Pancreas (tissue), 10 donors: ENCODE results near the gene EDN2. TPM values are rescaled to one million over a fixed set of nuclear protein-coding genes. Genes with fewer than 3 reads are reported as not detected.

Experiments used
- ATAC-seq, 4 donors: fragments of 200-7000 bp; cut with Tn5 transposase; one replicate each; pipeline versions ENCODE4 v1.8.0 to v1.9.1; 2020; ENCODE audit warnings: mild to moderate bottlenecking in 4 of 4, moderate library complexity in 4 of 4
- DNase-seq, 6 donors: peaks; one replicate each; pipeline ENCODE4 v3.0.0-alpha.2; 2020
- FAIRE-seq: peaks from 2 replicates; lab custom pipeline; 2012; peaks lifted over from hg19 to GRCh38; lab: Jason Lieb, UNC
- H3K27ac ChIP-seq, 4 donors: fragments of 200-600 bp; sonication (generic); 1 replicate in 3 of 4; 2 replicates in 1 of 4; pipeline versions ENCODE4 v1.5.0 to v1.8.0; 2020
- H3K27me3 ChIP-seq, 4 donors: fragments of 200-600 bp; one replicate each; pipeline ENCODE4 v1.8.0; 2021
- H3K36me3 ChIP-seq, 3 donors: fragments of 200-600 bp; sonication (generic) in 1 of 3; one replicate each; pipeline versions ENCODE4 v1.5.0 to v1.8.0; 2020 to 2021
- H3K4me1 ChIP-seq, 3 donors: fragments of 200-600 bp; one replicate each; pipeline ENCODE4 v1.8.0; 2021
- H3K4me3 ChIP-seq, 4 donors: fragments of 200-600 bp; sonication (generic) in 2 of 4; one replicate each; pipeline versions ENCODE4 v1.5.0 to v1.8.0; 2020 to 2021
- H3K9me3 ChIP-seq, 4 donors: fragments of 200-600 bp; one replicate each; pipeline ENCODE4 v1.8.0; 2021
- WGBS, 2 donors: extraction: QIAGEN DNeasy Blood & Tissue Kit; methylation state at CpG; one replicate each; pipeline ENCODE4 v1.1.7; 2013; 5-methylcytosine and 5-hydroxymethylcytosine counted together
- intact Hi-C, 3 donors: fragments of 100-400 bp; cut with DNase I; formaldehyde crosslinking; loops; one replicate each; pipeline versions ENCODE4 v1.11.1 to v1.14.2; 2022
- polyA plus RNA-seq, 2 donors: library from polyadenylated mRNA; stranded (reverse); fragments of 200-250 nt; gene quantifications; one replicate each; pipeline ENCODE4 v1.2.3, GENCODE V29; 2013
- total RNA-seq, 6 donors: library from RNA; stranded (reverse); fragmentation: NEBNext Ultra II Directional in 4 of 6; extraction: Animal tissue kit (Norgen Biotek cat#: 25700) in 4 of 6; gene quantifications; one replicate each; pipeline versions ENCODE4 v1.2.1 to v1.2.4, GENCODE V29; 2021 to 2023
- TF ChIP-seq, protein P1 (sequence below), 4 donors: fragments of 200-600 bp; sonication (generic) in 3 of 4; IDR thresholded peaks; one replicate each; pipeline versions ENCODE4 v1.5.0 to v1.8.0; 2021; ENCODE audit warnings: antibody characterized with exemption in 4 of 4
- donor health status: healthy with polysubstance abuse.
- donor health status: DM: no; HTN: no; CAD: no; lungs with moderate emphysema.
- donor health status: DM: no; HTN: no; CAD: no.
- donor health status: control.
- donor health status: control.
- donor health status: Bipolar disorder and iron deficiency.
- donor health status: DM: yes; HTN: yes; CAD: no.
- donor health status: DM: no; HTN: no; CAD: no.
- donor health status: DM: no; HTN: no; CAD: no.
- donor health status: DM: yes; HTN: yes; CAD: no.

Gene EDN2
- total and polyA plus RNA-seq, 8 donors = 1.2 to 8.3 (median 1.8) TPM

DNA sequence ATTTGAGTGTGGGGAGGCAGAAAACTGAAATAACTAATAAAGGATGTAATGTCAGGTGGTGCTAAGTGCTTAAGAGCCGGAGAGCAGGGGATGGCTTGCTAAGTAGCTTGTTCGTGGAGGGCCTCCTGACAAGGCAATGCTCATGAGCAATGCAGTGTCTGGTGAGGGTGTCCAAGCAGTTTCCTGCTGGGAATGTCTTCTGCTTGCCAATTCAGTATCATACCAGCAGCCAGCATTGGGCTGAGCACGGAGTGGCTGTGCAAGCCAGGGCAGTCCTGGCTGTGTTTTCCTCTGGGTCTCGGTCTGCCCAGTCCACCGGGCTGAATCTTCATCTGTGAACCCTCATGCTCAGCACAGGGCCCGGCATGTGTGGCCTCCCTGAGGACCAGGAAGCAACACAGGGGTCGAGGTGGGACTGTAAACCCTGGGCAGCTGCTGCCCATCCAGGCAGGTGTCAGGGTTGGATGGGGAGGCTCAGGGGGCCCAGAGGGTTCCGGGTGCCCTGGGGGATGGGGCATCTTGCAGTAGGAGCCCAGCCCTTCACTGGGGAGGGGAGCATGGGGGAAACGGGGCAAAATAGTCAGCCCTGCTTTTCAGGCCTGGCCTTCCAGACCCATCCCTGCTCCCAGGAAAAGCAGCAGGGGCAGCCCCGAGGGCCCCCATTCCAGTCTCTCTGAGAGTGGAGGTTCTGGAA, 27.5 kb downstream of the EDN2 start:
- TF ChIP-seq, protein P1, sequence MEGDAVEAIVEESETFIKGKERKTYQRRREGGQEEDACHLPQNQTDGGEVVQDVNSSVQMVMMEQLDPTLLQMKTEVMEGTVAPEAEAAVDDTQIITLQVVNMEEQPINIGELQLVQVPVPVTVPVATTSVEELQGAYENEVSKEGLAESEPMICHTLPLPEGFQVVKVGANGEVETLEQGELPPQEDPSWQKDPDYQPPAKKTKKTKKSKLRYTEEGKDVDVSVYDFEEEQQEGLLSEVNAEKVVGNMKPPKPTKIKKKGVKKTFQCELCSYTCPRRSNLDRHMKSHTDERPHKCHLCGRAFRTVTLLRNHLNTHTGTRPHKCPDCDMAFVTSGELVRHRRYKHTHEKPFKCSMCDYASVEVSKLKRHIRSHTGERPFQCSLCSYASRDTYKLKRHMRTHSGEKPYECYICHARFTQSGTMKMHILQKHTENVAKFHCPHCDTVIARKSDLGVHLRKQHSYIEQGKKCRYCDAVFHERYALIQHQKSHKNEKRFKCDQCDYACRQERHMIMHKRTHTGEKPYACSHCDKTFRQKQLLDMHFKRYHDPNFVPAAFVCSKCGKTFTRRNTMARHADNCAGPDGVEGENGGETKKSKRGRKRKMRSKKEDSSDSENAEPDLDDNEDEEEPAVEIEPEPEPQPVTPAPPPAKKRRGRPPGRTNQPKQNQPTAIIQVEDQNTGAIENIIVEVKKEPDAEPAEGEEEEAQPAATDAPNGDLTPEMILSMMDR (IDR thresholded peaks at IDR 0.05) = no peak
- Histone ChIP-seq H3K4me1 (no peaks in the 10 kb centered on the region), H3K9me3 (no peaks in the 10 kb centered on the region), H3K4me3 (no peak overlapping the region), H3K27ac (no peak overlapping the region), H3K36me3 (no peaks in the 10 kb centered on the region), H3K27me3 (no peaks in the 10 kb centered on the region)
- ATAC-seq = no peak
- intact Hi-C loops = no loop called here
- FAIRE-seq = no peak
- 85 to 86% methylated on average over 10 of the region's 10 CpGs for WGBS, 2 donors
- DNase-seq = no peak

DNA sequence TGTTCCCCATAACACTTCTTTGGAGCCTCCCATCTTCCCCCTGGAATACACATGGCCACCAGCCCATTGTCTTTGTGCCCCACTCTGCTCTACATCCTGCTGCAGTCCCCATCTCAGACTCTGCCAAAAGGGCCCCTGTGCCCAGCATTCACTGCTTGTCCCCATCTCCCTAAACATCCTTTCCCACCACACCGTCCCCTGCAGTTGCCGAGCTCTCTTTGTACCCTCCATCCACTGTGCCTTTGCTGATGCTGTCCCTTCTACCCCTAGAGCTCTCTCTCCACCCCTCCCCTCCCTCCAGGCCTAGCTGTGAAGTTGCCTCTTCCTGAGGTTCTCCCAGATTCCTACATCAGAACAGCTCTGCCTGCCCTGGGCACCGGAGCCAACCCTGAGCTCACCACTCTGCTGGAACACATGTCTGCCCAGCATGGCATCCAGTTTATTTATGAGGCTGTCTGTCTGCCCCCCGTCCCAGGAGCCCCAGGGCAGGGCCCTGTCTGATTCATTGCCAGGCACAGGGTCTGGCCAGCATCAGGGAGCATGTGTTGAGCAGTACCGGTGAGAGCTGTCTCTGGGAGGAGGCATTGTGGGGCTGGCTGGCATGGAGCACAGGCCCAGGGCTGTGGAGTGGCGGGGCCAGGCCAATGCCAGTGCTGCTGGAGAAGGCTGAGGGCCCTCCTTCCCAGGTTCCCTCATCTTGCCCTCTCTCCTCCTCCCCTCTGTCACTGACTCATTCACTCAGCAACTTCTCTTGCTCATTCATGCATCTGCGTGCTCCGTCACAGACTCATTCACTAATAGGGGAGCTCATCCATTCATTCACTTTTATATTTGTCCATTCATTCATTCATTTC, 28.8 kb downstream of the EDN2 start:
- ATAC-seq (peak in 3 of 4 donors; percentile 26 to 33 (median 29)), FAIRE-seq (no peak), DNase-seq (no peak)
- Histone ChIP-seq H3K9me3 (no peaks in the 10 kb centered on the region), H3K4me3 (no peak overlapping the region), H3K27me3 (no peaks in the 10 kb centered on the region), H3K27ac (no peak overlapping the region), H3K36me3 (no peaks in the 10 kb centered on the region), H3K4me1 (no peaks in the 10 kb centered on the region)
- TF ChIP-seq, protein P1 (IDR thresholded peaks at IDR 0.05) = no peak
- intact Hi-C loops = no loop called here
- 78 to 79% methylated on average over 8 of the region's 8 CpGs for WGBS, 2 donors

DNA sequence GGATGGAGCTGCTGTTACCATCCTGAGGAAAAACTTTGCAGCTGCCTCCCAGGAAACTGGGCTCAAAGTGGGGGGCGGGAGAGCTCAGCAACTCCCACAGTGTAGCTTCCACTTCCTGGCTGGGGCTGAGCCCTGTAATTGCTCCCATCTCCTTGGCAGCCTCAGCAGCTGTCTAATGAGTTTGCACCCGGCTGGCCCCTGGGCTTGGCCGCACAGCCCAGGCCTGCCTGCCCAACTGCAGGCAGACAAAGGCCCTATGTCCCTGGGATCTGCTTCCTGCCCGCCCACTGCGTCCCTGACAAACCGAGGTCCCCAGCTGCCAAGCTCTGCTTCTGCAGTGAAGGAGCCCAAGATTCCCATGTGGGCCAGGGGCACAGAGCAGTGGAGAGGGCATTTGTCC, 30.1 kb downstream of the EDN2 start:
- Histone ChIP-seq H3K4me1 (no peaks in the 10 kb centered on the region), H3K27me3 (no peaks in the 10 kb centered on the region), H3K9me3 (no peaks in the 10 kb centered on the region), H3K36me3 (no peaks in the 10 kb centered on the region), H3K4me3 (no peak overlapping the region), H3K27ac (peak overlapping the region in 3 of 4 donors; percentile 47 to 55 (median 55))
- FAIRE-seq (no peak), DNase-seq (peak in 3 of 6 donors; percentile 49 to 60 (median 54)), ATAC-seq (peak; percentile 64 to 90 (median 80))
- WGBS, 2 donors = 62 to 69% methylated on average over 6 of the region's 6 CpGs
- intact Hi-C loops = no loop called here
- TF ChIP-seq, protein P1 (IDR thresholded peaks at IDR 0.05) = no peak

DNA sequence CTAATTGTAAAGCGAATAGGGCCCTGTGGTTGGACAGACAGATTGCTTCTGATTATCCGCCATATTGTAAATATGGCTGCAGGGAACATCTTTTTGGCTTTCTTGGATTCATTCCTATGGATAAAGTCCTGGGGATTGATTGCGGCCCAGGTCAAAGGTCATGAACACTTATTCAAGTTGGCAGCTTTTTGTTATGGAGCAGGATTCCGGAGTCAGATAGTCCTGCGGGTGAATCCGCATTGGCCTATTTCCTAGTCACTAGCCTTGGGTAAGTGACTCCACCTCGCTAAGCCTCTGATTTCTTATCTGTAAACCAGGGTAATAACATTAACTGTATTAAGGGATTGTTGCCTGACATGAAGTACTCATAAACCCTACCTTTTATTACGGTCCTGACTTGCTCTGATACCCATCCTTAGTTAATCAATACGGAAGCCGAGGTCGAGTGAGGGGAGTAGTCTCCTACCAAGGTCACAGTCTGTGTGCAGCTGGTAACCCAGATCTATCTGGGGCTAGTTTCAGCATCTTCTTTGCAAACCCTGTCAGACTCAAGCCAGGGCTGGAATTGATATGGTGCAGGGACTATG, 31.7 kb downstream of the EDN2 start:
- 66 to 71% methylated on average over 11 of the region's 11 CpGs for WGBS, 2 donors
- intact Hi-C loops = no loop called here
- Histone ChIP-seq H3K36me3 (no peaks in the 10 kb centered on the region), H3K27ac (no peak overlapping the region), H3K4me1 (no peaks in the 10 kb centered on the region), H3K9me3 (no peaks in the 10 kb centered on the region), H3K27me3 (no peaks in the 10 kb centered on the region), H3K4me3 (no peak overlapping the region)
- TF ChIP-seq, protein P1 (IDR thresholded peaks at IDR 0.05) = no peak
- DNase-seq = no peak
- no peak for FAIRE-seq
- no peak for ATAC-seq
